HG03135 (cell line): Measurements from ENCODE around the gene FGF4.

ENCODE experiments used
- ATAC-seq: cut with Tn5 transposase; IDR thresholded peaks from one replicate; pipeline ENCODE4 v1.9.1; 2021; ENCODE audit warnings: mild to moderate bottlenecking, moderate library complexity; ENCODE audit not compliant: unreplicated experiment

Gene FGF4

GRCh38 chr11:69808667-69809086, 33.5 kb upstream of the FGF4 start:
- ATAC-seq: no peak

GRCh38 chr11:69807106-69807815, 32.1 kb upstream of the FGF4 start:
- ATAC-seq: no peak

- no peak for ATAC-seq
These were observed 29.8 kb upstream of the FGF4 start for GRCh38 chr11:69804769-69805508.

GRCh38 chr11:69803604-69804218, 28.6 kb upstream of the FGF4 start:
- no peak for ATAC-seq

DNA sequence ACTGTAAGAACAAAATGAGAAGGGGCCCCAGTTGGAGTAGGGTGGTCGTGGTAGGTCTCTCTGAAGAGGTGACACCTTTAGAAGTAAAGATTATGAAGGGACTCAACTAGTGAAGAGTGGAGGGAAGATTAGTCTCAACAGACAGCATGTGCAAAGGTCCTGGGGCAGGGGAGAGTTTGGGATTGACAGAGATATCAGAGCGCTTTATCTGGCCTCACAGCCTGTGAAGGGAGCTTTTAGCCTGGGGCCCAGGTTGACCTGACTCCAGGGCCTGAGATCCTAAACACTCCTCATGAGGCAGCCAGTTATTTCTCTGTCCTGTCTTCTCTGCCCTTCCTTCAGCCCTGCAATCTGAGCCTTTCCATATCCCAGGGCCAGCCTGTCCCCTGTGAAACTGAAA, 27.9 kb upstream of the FGF4 start:
- ATAC-seq: no peak

DNA sequence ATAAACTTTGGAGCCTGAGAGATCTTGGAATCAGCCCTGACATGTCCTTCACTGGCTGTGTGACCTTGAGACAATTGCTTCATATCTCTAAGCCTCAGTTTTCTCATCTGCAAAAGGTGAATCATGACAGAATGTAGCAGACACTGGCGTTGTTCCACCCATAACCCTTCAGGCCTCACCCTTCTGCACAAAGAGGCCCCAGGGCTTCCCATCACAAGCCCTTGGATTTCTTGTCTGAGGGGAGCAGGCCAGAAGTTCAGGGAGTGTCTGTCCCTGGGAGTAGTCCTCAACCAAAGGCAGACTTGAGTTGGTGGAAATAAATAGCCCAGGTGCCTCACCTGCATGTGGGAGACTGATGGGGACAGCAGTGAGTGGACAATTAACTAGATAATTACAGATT, 27.4 kb upstream of the FGF4 start:
- ATAC-seq: no peak

GRCh38 chr11:69801513-69802335, 26.6 kb upstream of the FGF4 start:
- no peak for ATAC-seq

DNA sequence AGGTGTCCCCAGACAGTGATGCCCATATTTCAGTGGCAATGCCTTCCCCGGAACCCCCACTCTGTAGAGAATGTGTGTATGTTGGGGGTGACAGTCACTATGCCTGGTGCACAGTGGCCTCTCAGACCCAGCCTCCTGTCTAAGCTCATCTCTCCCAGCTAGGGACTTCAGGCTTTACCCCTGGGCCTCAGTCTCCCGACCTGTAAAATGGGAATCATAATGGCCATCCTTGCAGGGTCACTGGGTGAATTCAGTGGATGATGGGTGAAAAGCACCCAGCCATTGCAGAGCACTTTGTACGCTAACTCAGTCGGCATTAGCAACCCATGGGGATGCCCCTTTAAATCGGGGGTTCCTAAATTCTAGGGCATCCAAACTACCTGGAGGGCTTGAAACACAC, 25.1 kb upstream of the FGF4 start:
- no peak for ATAC-seq

- ATAC-seq: no peak
These were observed 24.4 kb upstream of the FGF4 start for GRCh38 chr11:69799582-69799981.

GRCh38 chr11:69799097-69799496, 24.0 kb upstream of the FGF4 start:
- ATAC-seq: no peak

DNA sequence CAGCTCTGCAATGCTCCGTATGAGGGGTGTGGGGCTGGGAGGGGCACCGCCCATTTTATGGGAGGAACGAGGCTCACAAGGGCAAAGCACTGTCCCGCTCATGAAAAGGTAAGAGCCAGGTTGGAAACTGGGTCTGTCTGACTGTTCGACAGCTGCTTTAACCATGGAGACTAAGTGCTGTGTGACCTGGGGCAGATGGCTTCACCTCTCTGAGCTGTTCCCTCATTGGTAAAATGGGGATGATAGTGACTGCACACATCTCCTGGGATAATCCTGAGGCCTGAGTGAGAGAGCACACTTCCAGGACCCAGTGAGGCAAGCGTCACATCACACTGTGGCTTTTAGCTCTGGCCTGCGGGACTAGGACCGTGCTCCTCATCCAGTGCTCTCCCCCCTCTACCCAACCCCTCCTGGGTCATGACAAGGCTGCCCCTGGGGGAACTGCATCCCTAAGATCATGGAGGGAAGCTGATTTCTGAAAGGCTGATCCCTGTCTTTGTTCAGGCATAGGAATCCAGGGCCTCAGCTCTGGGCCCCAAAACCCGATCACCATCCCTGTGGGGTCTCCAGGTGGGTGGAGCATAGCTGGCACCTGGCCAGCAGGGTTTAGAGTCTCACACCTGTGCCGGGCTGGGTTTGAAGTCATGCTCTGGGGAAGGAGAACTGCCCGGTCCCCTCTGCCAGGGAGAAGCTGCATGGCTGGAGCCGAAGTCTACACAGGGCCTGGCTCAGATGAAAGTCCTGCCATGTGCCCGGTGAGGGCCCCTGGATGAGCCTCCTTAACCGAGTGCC, 22.8 kb upstream of the FGF4 start:
- no peak for ATAC-seq

GRCh38 chr11:69797156-69797555, 22.0 kb upstream of the FGF4 start:
- no peak for ATAC-seq

DNA sequence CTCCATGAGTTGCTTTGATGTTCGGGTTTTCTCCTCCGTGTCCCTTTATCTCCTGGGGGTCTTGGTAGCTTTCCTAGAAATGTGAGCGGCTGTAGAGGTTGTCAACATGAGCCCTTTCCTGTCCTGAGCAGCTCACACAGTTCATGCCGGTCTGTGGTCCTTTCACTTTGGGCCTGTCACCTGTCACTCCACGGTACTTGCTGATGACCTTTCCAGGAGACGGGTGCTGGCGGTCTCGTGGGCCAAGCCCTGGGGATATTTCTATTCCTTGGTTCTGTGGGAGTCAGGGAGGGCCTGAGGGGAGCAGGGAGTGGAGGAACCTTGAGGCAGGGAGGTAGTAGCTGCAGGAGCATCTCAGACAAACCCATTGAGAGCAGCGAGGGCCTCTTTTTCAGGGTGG, 20.9 kb upstream of the FGF4 start:
- ATAC-seq: no peak

DNA sequence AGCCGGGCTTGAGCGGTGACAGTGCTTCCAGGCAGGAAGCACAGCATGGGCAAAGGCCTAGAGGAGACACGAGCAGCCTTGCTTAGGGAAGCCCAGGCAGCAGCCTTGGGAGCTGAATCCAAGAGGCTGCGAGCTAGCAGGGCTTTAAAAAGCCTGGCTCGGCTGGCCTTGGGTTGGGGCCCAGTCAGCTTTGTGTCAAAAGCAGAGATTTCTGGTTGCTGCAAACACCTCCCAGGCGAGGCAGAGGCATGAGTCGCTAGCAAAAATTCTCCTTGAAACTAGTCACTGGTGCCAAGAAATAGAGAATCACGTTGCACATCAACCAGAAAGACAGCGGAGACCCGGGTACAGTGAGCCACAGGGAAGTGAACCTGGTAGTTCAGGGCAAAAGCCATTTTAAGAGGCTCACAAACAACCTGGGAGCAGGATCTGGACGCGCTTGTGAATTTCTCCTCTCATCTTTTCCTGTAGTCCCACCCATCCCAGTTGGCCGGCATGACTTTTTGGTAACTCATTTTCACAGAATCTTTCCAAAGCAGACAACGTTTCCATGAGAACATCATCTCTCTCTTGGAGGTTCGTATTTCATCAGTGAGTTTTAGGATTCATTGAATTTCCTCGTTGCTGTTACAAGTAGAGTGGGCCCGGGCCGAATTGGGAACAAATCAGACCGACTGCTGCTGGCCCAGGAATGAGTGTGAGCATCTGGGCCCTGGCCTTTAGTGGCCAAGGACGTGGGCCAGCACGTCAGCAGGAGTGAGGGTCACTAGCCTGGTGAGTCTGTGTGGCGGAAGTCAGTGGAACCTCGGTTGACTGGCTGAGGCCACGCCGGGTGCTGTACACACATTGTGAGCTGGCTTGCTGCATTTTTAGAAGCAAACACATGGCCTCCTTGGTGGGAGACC, 16.4 kb upstream of the FGF4 start:
- ATAC-seq: no peak

- ATAC-seq: no peak
These were observed 13.8 kb upstream of the FGF4 start for GRCh38 chr11:69788956-69789355.

DNA sequence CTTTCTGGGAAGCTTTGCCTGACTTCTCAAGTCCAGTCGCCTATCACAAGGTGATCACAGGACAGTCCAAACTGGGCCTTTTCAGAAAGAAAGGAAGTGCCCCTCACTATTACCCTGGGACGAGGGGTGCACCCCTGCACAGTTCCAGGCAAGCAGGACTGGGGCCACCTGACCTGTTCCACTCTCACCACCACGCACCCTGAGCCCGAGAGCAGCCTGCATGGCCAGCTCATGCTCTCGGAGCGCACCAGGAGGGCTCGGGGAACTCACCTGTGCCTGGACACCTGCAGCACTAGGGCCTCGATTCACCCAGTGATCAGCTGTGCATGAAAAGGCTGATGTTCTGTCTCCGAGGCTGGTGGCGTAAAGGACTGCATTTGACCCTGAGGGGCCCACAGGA, 12.8 kb upstream of the FGF4 start:
- ATAC-seq: no peak

GRCh38 chr11:69787457-69787856, 12.3 kb upstream of the FGF4 start:
- no peak for ATAC-seq

DNA sequence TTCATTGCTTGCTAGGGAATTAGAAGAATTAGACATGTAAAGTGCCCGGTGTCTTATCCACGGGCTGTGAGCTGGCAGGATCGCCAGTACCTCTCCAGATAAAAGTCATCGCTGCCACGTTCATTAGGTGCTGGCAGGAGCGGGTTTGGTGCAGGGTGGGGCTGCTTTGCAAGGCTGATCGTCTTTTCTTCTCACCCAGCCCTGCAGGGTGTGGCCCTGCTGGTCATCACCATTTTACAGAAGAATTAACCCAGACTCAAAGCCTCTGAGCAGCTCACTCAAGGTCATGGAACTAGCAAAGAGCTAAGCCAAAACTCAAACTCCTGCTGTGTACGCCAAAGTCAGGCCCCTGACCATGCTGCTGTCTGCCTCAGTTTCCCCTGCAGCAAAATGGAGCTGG, 6.1 kb upstream of the FGF4 start:
- no peak for ATAC-seq

DNA sequence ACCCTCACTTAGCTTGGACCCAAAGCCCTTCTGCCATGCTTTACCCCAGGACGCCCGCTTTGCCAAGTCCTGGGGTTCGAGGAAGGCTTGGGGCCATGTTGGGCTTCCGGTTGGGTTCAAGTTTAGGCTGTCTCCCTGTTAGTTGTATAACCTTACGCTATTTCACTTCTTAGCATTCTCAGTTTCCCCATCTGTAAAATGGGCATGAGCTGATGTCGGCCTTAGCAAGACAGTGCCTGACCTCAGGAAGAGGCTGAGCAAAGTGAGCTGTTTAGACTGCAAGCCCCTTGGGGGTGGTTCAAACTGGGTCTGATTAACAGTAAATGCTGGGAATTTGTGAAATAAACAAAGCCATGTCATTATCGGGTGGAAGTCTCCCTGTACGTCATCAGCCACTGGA, 3.2 kb upstream of the FGF4 start:
- no peak for ATAC-seq
